ENCODE results near the gene MGAM2. TPM values are rescaled to one million over a fixed set of nuclear protein-coding genes. Genes with fewer than 3 reads are reported as not detected.
"Not testable (repeated sequence)": the region's sequence is repeated elsewhere in the genome, so short reads cannot be mapped to it uniquely, and the experiment has no call there.

The MGAM2 gene
- total and polyA plus RNA-seq, 2 of the 8 experiments (the other 6 are each of a cell fraction or from before 2014, with no cell fraction given): 0.02 TPM; not detected in 1

- H3K18ac ChIP-seq (ENCODE audit: extremely low read depth, low read length); H2BK12ac ChIP-seq (ENCODE audit: low read depth, low read length); H3K23me2 ChIP-seq (ENCODE audit: low read depth, low read length); H2AK5ac ChIP-seq (ENCODE audit: low read depth, low read length); H3K23ac ChIP-seq (ENCODE audit: insufficient read length); H3K79me1 ChIP-seq (ENCODE audit: low read depth, low read length); H3K4me2 ChIP-seq (ENCODE audit: insufficient read depth in 1 of 2, low read depth in 2 of 2, low read length in 2 of 2); H4K91ac ChIP-seq (replicated peaks; ENCODE audit: insufficient read length, low read length); H3K27ac ChIP-seq (ENCODE audit: low read depth, low read length); H4K5ac ChIP-seq (ENCODE audit: insufficient read length, low read depth, low read length); H4K8ac ChIP-seq (ENCODE audit: extremely low read depth, insufficient read depth, low read length); H3K56ac ChIP-seq (replicated peaks; ENCODE audit: insufficient read length, low read depth, low read length); DNase-seq (ENCODE audit: low read depth in 1 of 2, low spot score in 2 of 2); FAIRE-seq; H2BK15ac ChIP-seq (ENCODE audit: low read length); H3K14ac ChIP-seq (ENCODE audit: insufficient read length); H3K4ac ChIP-seq (replicated peaks; ENCODE audit: insufficient read length, low read depth, low read length); H3K27me3 ChIP-seq (replicated peaks in 1 of 4; ENCODE audit: control insufficient read depth in 3 of 4, extremely low read depth in 1 of 4, insufficient read depth in 3 of 4, low read length in 3 of 4); H3K36me3 ChIP-seq (ENCODE audit: control insufficient read depth in 2 of 4, insufficient read depth in 4 of 4, low read length in 3 of 4); H2AFZ ChIP-seq (ENCODE audit: low read length); H4K20me1 ChIP-seq (replicated peaks in 1 of 2; ENCODE audit: control insufficient read depth in 1 of 2, insufficient read depth in 2 of 2, low read length in 2 of 2); H3K4me3 ChIP-seq (ENCODE audit: extremely low read depth in 1 of 4, insufficient read depth in 2 of 4, low read depth in 3 of 4, low read length in 4 of 4); H2BK120ac ChIP-seq (replicated peaks; ENCODE audit: low read depth, low read length); H3K4me1 ChIP-seq (replicated peaks in 1 of 4; ENCODE audit: control insufficient read depth in 3 of 4, insufficient read depth in 4 of 4, low read length in 3 of 4); POLR2A ChIA-PET (ENCODE audit: partially characterized antibody); H3K9ac ChIP-seq (replicated peaks in 1 of 4; ENCODE audit: extremely low read depth in 1 of 4, low read depth in 3 of 4, low read length in 3 of 4); H2BK5ac ChIP-seq (ENCODE audit: low read depth, low read length); H2BK20ac ChIP-seq (ENCODE audit: low read length); H3K9me3 ChIP-seq (ENCODE audit: insufficient read depth in 2 of 2, low read depth in 1 of 2, low read length in 1 of 2); H3K79me2 ChIP-seq (ENCODE audit: control insufficient read depth in 1 of 2, insufficient read depth in 2 of 2, low read length in 2 of 2): not testable (repeated sequence)
- WGBS, 2 experiments (ENCODE audit: extremely low coverage in 1 of 2, insufficient coverage in 1 of 2, insufficient read length in 1 of 2, insufficient replicate concordance in 2 of 2, low coverage in 1 of 2, low lambda C conversion rate in 2 of 2, missing lambda C conversion rate in 1 of 2): 75% methylated on average over 1 of the region's 1 CpG; no CpG with 5 or more reads in 1 of the 2 experiments
- CTCF ChIA-PET (ENCODE audit: partially characterized antibody): interaction anchor here (0.6 to 2.7 kb wide), 3 partner anchors 12 to 206 kb away, joined by 3 to 7 read pairs (median 4); partner anchors contain the start of gene MGAM2
These were observed 12.2 kb upstream of the MGAM2 start for GRCh38 chr7:142099347-142099746.

Data from H1 (cell line).